Measurements from ENCODE around the gene SRL.
"Not testable (repeated sequence)": the region's sequence is repeated elsewhere in the genome, so short reads cannot be mapped to it uniquely, and the experiment has no call there.

Gene SRL

DNA sequence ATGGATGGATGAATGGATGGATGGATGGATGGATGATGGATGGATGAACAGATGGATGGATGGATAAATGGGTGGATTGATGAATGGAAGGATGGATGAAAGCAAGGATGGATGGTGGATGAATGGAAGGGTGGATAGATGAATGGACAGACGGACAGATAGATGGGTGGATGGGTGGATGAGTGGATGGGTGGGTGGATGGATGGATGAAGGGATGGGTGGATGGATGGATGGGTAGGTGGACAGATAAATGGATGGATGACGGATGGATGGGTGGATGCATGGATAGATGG is 14.9 kb downstream of the SRL start:
- no peak for DNase-seq (ENCODE audit: low read depth in 3 of 3)

DNA sequence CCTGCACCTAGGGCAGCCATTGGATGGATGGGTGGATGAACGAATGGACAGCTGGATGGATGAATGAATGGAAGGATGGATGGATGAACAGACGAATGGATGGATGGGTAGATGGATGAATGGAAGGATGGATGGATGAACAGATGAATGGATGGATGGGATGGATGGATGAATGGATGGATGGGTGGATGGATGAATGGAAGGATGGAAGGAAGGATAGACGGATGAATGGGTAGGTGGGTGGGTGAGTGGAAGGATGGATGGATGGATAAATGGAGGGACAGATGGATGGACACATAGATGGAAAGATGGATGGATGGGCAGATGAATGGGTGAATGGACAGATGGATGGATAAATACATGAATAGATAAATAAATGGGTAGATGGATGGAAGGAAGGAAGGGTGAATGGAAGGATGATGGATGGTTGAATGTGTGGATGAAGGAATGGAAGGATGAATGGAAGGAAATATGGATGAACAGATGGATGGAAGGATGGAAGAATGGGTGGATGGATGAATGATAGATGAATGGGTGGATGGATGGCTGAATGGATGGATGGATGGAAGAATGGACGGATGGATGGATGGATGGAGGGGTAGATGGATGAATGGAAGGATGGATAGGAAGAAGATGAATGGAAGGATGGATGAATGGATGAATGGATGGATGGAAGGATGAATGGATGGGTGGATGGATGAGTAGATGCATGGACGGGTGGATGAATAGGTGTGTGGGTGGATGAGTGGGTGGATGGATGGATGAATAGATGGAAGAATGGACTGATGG is 15.4 kb downstream of the SRL start:
- no peak for DNase-seq (ENCODE audit: low read depth in 3 of 3)

DNA sequence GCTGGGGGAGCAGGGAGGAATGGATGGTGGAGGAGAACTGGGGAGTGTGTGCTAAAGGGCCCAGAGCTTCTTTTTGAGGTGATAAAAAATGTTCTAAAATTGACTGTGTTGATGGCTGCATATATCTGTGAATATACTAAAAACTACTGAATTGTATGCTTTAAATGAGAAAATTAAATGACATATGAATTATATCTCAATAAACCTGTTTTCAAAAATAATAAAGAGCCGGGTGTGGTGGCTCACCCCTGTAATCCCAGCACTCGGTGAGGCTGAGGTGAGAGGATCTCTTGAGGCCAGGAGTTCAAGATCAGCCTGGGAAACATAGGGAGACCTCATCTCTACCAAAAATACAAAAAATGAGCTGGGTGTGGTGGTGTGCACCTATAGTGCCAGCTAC is 16.8 kb downstream of the SRL start:
- no peak for DNase-seq (ENCODE audit: low read depth in 3 of 3)

DNA sequence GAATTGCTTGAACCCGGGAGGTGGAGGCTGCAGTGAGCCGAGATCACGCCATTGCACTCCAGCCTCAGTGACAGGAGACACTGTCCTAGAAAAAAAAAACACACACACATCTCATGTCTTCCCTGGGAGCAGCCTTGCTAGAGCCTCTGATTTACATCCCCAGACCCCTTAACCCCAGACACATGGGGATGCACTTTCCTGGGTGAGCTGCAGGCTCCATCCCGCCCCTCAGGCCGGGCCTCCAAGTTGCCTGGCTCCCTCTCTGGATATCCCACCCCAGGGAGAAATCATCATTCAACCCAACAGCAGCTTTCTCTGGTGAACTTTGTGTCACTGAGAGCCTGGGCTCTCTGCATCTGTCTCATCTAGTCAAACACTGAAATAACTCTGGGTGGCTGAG is 21.5 kb downstream of the SRL start:
- DNase-seq (ENCODE audit: low read depth in 3 of 3), result no peak

DNA sequence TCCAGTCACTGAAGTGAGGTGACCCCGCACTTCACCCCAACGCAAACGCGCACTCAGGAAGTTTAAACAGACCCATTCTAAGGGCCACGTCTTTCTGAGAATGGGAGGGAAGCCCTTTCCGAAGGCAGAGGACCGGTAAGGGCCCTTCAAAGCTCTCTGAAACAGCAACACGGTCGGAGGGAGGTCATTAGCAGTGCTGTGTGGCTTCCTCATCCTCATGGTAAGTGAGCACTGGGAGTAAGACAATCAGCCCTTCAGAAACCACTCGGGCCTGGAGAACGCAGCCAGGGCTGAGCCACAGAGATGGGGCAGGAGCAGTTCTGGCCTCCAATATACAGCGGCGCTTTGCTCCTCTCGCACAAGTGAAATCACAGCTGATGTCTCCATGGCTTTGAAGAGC is 23.7 kb downstream of the SRL start:
- no peak for DNase-seq (ENCODE audit: low read depth in 3 of 3)

DNA sequence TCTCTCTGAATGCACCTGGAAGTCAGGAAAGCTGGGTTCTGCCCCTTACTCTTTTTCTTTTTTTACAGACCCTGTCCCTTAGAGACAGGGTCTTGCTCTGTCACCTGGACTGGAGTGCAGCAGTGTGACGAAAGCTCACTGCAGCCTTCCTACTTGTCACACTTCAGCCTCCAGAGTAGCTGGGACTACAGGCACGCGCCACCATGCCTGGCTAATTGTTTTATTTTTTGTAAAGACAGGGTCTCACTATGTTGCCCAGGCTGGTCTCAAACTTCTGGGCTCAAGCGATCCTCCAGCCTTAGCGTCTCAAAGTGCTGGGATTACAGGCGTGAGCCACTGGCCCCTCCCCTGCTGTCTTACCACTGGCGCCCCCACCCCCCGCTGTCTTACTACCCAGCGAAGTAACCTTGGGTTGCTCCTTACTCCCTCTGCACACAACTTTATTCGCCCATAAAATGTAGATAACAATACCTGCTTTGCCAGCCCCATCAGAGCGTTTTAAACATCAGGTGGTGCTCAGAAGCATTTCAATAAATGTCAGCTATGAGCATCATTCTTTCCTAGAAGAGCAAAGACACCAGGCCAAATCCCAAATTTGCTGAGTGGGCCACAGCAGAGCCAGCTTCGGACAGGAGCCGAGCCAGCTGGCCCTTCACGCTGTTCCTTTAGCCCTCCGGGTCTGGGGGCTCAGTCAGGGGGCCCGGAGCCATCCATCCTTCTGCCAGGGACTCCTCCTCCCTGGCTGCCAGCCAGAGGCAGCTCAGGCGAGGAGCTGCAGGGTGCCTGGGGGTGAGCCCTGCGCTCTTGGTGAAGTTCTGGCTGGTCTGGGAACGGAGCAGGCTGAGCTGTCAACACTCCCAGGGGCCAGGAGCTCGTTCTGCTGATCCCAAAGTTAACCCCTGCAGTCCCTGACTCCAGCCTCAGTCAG is 24.4 kb downstream of the SRL start:
- no peak for DNase-seq (ENCODE audit: low read depth in 3 of 3)

DNA sequence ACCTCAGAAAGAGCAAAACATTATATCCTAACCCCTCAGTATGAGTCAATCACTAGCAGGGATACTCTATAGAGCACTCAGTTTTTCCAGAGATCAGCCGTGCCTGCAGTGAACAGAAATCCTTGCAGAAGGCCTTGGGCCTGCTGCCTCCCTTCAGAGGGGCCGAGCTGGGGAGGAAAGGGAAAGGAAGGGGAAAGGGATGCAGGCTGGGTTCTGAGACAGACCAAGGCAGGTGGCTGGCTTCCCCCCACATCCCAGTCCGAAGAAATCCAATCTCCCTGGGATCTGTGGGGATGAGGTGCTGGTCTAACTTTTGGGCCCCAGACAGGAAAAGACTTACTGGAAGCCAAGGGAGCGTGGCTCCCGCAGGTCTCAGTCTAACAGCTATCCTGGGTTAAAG is 25.3 kb downstream of the SRL start:
- DNase-seq (ENCODE audit: low read depth in 3 of 3), result no peak

DNA sequence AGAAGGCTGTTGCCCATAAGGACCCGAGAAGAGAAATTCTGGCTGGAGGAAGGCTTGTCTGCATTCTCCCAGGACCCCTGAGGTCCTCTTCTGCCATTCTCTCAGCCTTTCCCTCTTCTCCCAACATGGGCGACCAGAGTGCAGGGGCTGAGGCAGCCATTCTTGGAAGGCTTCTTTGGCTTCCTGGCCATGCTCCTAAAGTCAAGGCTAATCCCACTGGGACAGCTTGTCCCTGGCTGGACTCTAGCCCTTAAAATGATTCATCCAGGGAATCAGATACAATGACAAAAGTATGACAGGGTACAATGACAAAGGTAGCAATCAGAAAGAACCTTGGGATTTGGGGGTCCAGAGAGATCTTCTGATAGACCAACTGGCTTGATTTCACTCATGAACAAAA is 26.8 kb downstream of the SRL start:
- no peak for DNase-seq (ENCODE audit: low read depth in 3 of 3)

DNA sequence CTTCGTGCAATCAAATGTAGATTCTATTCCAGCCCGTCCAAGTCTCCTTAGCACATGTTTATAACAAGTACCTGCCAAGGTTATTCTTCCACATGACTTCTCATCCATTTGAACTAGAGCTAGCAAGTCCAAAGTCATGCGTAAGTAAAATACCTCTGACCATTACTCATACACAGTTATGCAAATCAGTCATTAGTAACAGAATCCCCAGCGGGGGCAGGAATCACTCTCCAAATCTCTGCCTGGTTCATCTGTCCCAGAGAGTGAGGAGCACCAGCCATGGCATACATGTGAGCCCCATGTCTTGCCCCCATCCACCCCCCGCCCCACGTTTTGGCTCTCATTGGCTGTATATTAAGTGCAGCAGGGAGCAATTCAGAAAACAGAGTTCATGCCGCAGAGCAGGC is 27.7 kb downstream of the SRL start:
- DNase-seq (ENCODE audit: low read depth in 3 of 3), result no peak

DNA sequence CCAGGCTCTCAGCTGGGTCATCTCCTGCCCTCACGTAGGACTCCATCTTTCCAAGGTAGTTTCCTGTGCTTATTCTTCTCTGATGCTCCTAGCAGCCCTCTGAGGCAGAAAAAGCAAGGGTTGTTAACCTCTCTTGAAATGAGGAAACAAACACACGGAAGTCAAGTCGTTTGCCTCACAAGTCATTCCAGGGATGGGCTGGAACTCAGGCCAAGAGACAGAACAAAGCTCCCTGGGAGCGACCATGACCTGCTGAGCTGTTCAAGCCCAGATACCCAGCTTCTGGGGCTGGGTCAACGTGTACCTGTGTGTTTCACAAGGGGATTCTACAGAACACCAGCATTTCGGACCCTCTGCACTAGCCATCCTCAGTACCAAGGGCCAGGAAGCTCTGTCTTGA is 28.1 kb downstream of the SRL start:
- no peak for DNase-seq (ENCODE audit: low read depth in 3 of 3)

DNA sequence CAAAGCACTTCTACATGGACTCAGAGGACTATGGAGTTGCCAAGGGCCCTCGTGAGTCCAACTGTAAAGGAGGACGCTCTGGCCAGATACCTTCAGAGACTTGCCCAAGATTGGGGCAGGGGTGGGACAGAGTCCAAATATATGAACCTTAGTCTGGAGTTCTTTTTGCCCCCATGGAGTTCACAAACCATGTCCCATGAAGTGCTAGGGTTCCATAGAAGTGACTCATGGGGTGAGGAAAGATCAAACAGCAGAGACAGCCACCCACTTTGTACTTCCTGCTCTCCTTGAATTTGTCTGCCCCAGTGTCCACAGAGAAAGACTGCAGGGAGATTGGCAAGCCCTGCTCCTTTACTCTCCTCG is 29.0 kb downstream of the SRL start:
- no peak for DNase-seq (ENCODE audit: low read depth in 3 of 3)

DNA sequence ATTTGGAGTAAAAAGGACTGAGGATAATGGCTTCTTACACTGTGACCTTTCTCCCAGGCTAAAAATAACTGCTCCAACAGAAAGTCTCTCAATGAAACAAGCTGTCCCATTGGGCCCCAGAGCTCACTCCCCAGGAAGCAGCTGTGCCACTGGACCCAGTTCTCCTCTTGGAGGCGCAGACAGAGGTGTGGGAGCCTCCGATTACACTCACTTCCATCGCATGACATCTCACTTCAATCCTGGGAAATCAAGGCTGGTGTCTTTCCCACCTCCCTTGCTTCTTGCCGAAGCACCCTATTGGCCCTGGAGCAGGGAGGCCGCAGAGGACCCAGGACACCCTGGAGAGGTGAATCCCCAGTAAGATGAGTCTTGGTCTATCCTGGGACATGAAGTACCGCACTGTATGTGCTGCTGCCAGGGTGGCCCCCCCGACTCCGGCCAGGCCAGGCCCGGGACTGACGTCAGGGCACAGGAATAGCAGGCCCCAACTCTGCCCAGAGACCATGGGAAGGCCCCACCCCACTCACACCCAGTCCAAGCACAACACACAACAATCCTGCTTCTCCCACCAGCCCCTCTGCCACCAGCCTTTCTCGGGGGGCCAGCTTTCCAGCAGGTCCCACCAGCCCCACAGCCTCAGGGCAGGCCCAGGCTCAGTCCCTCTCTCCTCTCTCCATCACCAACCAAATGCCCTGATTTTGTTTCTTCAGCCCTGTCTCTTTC is 29.5 kb downstream of the SRL start:
- no peak for DNase-seq (ENCODE audit: low read depth in 3 of 3)

DNA sequence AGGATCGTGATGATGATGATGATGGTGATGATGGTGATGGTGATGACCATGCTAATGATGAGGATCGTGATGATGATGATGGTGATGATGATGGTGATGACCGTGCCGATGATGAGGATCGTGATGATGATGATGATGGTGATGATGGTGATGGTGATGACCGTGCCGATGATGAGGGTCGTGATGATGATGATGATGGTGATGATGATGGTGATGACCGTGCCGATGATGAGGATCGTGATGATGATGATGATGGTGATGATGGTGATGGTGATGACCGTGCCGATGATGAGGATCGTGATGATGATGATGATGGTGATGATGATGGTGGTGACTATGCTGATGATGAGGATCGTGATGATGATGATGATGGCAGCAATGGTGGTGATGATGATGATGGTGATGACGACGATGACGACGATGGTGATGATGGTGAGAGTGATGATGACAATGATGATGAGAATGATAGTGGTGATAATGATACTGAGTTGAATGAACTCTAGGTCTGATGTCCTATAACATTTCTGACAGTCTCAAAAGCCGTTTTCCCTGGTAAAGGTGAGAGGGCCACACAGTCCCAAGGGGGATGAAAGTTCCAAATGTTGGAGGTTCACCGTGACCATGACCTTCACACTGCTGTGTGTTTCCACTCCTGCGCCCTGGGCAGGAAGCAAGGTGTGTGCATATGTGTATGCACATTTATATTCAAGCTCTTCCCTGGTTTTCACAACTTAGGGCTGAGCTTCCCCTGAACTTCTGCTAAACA is 30.3 kb downstream of the SRL start:
- not testable (repeated sequence) for DNase-seq (ENCODE audit: low read depth in 3 of 3)

DNA sequence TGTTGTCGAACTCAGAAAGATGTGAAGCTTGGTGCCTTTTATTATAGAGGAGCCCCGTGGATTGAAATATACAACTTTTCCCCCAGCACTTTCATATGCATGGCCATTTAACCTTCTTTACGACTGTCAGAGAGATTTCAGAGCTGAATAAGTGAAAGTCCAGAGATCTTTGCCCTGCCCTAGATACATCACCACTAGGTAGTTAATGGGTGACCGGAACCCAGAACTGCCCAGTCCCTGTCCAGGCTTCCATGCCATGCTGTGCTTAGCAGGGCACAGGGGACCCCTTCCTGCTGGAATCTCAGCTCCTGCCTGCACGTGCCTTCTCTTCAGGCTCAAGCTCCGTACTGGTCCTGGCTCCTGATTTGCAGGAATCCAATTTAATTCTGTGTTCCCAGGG is 32.2 kb downstream of the SRL start:
- no peak for DNase-seq (ENCODE audit: low read depth in 3 of 3)

DNA sequence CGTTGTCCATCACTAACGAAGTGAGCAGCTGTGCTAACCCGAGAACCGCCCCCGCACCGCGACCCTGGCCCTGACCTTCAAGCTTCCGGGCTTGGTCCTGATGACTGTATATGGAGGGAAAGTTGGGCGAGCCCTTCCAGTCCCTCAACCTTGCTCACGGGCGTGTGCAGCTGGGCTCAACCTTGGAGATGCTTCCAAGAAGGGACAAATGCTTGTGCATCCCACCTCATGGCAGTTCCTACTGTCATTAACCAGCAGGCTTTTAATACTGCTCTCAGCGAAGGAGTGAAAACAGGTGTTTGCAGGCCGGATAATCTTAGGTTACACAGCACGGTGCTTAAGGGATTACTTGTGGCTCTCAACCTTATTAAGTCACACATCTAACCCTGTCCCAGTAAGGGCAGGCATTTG is 33.5 kb downstream of the SRL start:
- DNase-seq (ENCODE audit: low read depth in 3 of 3), result no peak

DNA sequence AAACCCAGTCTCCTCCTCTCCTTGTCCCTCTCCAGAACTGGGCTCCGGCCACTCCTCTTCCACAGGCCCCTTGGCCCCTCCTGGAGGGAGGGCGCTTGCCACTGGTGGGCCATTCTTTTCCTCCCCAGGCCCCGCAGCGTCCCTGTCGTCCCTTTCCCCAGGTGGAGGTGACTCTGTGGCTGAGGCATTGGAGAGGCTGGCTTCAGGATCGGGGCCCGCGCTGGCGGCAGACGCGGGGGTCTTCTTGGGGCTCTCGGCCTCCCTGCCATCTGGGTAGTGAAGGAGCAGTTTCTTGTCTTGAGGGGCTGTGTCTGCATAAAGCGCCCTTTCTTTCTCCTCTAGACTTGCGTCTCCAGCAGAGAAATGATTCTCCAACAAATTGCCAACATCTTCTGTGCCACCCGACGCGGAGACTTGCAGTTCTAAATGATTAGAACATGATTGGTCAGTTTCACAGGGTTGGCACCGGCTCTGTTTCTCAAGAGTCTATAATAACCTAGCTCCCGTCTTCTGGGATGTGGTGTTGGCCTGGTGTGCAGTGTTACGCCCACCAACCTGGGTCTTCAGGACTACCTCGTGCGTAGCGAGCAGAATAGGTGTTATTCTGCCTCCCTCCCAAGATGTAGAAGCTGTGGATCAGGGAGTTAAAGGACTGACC is 34.1 kb downstream of the SRL start:
- DNase-seq (ENCODE audit: low read depth in 3 of 3), result no peak

DNA sequence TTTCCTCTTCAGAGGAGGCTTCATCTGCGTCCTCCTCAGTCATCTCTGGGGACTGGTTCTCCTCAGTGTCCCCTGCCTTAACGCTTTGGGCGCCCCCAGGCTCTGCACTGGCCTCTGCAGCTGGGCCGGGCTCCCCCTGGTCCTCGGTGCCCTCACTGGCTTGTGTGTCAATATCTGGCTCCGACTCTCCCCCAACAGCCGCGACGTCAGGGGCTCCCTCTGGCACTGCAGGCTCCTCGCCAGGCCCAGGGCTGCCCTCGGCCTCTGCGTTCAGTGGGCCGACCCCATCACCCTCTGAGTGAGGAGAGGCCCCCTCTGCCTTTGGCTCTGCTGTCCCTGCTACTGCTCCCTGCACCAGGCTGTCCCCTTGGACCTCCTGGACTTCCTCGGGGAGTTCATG is 34.7 kb downstream of the SRL start:
- DNase-seq (ENCODE audit: low read depth in 3 of 3), result no peak

DNA sequence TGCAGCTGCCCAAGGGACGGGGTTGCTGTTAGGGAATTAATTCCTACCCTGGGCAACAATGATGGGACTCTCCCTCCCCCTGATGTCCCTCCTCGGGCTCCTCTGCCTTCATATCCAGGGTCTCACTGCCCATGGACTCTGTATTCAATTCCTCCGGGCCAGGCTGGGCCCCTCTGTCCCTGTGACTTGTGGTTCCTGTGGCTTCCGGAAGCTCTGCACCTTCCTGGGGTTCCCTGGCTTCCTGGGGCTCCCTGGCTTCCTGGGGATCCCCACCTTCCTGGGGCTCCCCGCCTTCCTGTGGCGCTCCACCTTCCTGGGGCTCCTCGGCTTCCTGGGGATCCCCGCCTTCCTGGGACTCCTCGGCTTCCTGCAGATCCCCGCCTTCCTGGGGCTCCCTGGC is 35.2 kb downstream of the SRL start:
- DNase-seq (ENCODE audit: low read depth in 3 of 3), result no peak

DNA sequence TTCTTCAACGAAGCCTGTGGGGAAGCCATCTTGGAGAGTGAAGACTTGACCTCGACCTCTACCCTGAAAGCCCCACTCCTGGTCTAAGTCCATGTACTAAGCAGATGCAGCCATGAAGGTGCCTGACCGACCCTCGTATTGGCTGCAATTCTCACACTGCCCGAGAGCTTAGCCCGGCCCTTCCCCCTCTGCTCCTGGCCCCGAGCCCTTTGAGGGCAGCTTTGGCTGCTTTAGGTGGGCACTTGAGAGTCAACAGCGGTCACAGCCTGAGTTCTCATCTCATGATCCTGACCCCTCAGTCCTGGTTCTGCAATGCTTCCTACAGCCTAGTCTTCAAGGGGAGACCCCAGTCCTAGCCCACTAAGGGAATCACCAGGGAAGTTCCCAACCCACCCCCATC is 35.9 kb downstream of the SRL start:
- DNase-seq (ENCODE audit: low read depth in 3 of 3), result no peak

DNA sequence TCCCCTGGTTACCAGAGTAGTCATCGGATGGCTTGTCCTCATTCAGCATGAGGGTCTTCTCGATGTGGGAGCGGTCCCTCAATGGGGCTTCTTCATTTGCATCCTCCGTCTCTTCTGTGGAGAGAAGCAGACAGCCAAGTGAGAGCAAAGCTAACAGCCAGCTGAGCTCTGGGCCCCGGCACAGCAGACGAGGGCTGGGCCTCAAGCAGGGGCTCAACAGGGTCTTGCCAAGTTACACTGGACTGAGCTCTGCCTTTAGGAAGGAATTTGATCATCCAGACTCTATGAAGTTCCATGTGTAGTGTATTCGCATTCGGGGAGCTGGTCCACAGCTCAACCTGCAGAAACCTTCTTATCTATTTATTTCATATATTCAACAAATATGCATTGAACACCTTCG is 37.4 kb downstream of the SRL start:
- DNase-seq (ENCODE audit: low read depth in 3 of 3), result no peak

DNA sequence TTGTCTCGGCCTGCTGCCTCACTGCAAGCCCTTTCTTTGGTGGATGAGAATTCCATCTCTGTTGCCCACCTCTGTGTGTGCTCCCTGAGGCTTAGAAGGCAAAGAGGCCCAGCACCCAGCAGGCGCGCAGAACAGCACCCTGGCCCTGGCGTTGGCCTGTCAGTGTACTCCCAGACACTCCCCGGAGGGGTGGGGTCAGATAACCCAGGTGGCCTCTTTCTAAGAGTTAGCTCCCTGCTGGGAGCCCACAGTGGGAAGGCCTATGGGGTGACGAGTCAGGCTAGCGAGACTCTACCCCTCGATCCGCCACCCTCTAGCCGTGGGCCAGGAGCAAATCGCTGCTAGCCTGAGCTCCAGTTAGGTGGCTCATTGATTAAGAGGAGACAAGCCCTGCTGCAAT is 38.1 kb downstream of the SRL start:
- no peak for DNase-seq (ENCODE audit: low read depth in 3 of 3)

Data from stimulated activated CD4-positive, alpha-beta T cell treated with anti-CD3 and anti-CD28 coated beads, TNF-alpha, amount 100 ng/mL, for 48 hours (primary cell).